GM08714 (cell line): Measurements from ENCODE around the gene PXK.
"Not testable (repeated sequence)": the region's sequence is repeated elsewhere in the genome, so short reads cannot be mapped to it uniquely, and the experiment has no call there.

ENCODE experiments used
- H3K4me3 ChIP-seq: fragments of 200-500 bp; sonication (Bioruptor generic); 2 replicates; pipeline ENCODE4 v1.5.1; 2014; ENCODE audit warnings: mild to moderate bottlenecking, low read length, inconsistent platforms
- ZNF274 ChIP-seq: IDR thresholded peaks from 2 replicates; pipeline ENCODE4 v1.6.1; 2012; ENCODE audit warnings: mild to moderate bottlenecking, low read depth, low read length

Gene PXK

GRCh38 chr3:58332575-58333188 lies at the start of gene PXK:
Gene PXK (plus strand): TSS chr3:58332892. CDS start chr3:58332989, 97 bp downstream.
- peak within 1 kb of the TSS; percentile 73 for H3K4me3 ChIP-seq
- no peak for TF ChIP-seq ZNF274

DNA sequence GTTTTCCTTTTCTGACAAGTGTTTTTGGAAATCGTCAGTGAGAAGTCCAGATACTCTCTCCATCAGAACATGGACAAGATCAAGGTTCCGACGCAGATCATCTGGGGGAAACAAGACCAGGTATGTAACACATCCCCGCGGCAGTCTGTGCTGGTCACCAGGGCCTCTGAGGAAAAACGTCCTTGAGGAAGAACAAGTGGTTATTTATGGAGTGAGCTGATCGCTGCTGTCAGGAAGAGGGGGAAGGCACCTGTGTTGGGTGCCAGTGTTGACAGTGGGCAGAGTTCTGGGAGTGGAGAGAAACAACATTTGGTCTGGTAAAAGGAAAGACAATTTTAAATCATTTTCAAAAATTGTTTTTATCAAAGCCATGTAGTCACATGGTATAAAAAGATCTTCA lies 47.4 kb upstream of the PXK start:
- no peak for TF ChIP-seq ZNF274
- H3K4me3 ChIP-seq = no peak overlapping the region

DNA sequence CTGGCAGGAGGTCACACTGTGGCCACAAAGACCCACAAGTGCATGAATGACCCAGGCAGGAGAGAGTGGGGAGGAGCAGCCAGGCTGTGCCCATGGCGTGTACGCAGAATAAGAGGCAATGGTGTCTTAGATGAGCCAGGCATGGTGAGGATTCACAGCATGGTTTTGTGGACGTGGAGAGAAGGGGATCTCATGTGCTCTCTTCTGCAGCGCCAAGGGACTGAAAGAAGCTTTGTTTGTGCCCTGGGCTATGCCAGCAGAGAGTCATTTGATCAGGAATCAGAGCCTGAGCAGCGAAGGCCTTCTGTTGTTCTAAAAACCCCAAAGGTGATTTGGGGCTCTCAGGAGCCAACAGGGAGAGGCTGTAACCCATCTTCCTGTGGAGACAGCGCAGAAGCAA lies 45.3 kb upstream of the PXK start:
- TF ChIP-seq ZNF274 = no peak
- no peak overlapping the region for H3K4me3 ChIP-seq

GRCh38 chr3:58288011-58288728 lies 44.5 kb upstream of the PXK start:
- TF ChIP-seq ZNF274 = no peak
- no peak overlapping the region for H3K4me3 ChIP-seq

GRCh38 chr3:58288964-58289613 lies 43.6 kb upstream of the PXK start:
- not testable (repeated sequence) for H3K4me3 ChIP-seq

- H3K4me3 ChIP-seq = not testable (repeated sequence)
Observed at GRCh38 chr3:58290446-58290845, 42.2 kb upstream of the PXK start.

GRCh38 chr3:58291671-58292338 lies 40.9 kb upstream of the PXK start:
- no peak for TF ChIP-seq ZNF274
- H3K4me3 ChIP-seq = no peak overlapping the region

DNA sequence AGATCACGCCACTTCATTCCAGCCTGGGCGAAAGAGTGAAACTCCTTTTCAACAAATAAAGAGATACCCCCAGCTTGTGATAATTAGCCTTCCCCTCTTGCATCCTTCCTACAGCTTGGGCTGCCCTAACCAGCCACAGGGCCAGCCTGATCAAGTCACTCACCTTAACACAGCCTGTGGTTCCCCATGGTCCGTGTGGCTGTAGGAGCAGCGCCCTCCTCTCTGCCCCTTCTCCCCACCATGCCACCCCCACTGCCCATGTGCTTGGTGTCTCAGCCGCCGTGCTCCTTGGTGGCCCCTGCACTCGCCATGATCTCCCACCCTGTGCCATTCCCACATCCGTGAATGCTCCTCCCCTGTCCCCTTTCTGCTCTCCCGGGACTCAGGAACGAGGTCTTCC lies 39.8 kb upstream of the PXK start:
- TF ChIP-seq ZNF274 = no peak
- no peak overlapping the region for H3K4me3 ChIP-seq

- H3K4me3 ChIP-seq = no peak overlapping the region
- TF ChIP-seq ZNF274 = no peak
Observed at GRCh38 chr3:58293516-58293915, 39.2 kb upstream of the PXK start.

DNA sequence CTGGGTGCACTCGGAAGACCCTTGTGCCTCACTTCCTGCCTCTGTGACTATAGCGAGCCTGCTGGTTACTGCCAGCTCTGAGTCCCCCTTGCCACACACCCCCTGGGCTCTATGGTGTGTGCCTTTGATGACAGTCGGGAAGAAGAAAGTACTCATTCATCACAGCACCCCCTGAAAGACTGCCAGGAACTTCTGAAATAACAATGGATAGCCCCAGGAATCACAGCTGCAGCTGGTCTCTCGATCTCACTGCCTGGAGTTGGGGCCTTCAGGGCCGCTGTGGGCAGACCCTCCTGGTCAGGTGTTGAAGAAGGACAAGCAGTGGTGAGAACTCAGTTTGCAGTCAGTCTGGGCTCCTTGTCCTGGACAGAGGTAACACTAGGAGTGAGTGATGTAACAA lies 36.4 kb upstream of the PXK start:
- H3K4me3 ChIP-seq = no peak overlapping the region
- TF ChIP-seq ZNF274 = no peak

- no peak for TF ChIP-seq ZNF274
- H3K4me3 ChIP-seq = no peak overlapping the region
Observed at GRCh38 chr3:58296843-58297242, 35.8 kb upstream of the PXK start.

- no peak for TF ChIP-seq ZNF274
- no peak overlapping the region for H3K4me3 ChIP-seq
Observed at GRCh38 chr3:58298190-58298589, 34.5 kb upstream of the PXK start.

- no peak for TF ChIP-seq ZNF274
- no peak overlapping the region for H3K4me3 ChIP-seq
Observed at GRCh38 chr3:58299075-58299474, 33.6 kb upstream of the PXK start.

GRCh38 chr3:58299839-58300516 lies 32.7 kb upstream of the PXK start:
- no peak for TF ChIP-seq ZNF274

More at GRCh38 chr3:58299839-58300516, 32.7 kb upstream of the PXK start:
- H3K4me3 ChIP-seq = no peak overlapping the region
